ENCODE results near the gene EIF3B.
"Not testable (repeated sequence)": the region's sequence is repeated elsewhere in the genome, so short reads cannot be mapped to it uniquely, and the experiment has no call there.

DNA sequence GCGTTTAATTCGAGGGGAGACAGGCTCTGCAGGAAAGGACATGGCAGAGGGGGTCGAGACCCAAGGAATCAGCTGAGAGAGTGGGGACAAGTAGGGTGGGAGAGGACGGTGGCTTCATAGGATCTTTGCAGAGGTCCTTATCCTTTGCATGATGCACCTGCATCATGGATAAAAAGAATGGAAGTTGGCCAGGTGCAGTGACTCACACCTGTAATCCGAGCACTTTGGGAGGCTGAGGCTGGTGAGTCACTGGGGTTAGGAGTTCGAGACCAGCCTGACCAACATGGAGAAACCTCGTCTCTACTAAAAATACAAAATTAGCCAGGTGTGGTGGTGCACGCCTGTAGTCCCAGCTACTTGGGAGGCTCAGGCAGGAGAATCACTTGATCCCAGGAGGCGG, 31.5 kb downstream of the EIF3B start:
- not testable (repeated sequence) for TF ChIP-seq POLR2A (conservative IDR thresholded peaks at IDR 0.05); MXI1 (IDR thresholded peaks at IDR 0.05; ENCODE audit: low read depth, low read length); CSDE1 (IDR thresholded peaks at IDR 0.05); CXXC5 (CRISPR knock-in tag; IDR thresholded peaks at IDR 0.05); EP300 (IDR thresholded peaks at IDR 0.05; ENCODE audit: low read length); TAF1 (IDR thresholded peaks at IDR 0.05; ENCODE audit: control insufficient read depth, extremely low read depth, insufficient read depth, low read length, severe bottlenecking); HNRNPL (IDR thresholded peaks at IDR 0.05; ENCODE audit: low read depth, low read length); HDAC2 (IDR thresholded peaks at IDR 0.05)

Measured in K562 (cell line).